Measurements from ENCODE around the gene MYL2.

MYL2 gene

DNA sequence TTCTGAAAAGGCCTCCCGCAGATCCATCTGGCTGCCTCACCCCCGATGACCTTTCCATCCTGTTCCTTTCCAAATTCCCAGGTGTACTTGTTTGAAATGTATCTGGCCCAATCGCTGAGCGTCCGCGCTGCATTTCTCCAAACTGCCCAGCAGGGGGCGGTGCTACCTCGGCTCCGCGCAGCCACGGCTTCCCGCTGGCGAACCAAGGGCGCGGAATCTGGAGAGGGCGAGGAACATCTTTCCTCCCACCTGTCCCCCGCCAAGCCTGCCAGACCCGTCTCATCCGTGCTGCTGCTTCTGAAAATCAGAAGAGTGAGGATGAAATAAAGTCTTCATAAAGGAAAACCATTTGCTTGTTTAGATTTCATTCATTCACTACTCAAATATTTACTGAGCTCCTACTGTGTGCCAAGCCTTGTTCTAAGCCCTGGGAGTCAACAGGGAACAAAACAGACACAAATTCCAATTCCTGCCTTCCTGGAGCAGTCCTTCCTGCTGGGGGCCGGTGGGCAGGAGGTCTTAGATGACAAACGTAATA lies 16.8 kb upstream of the MYL2 start:
- DNase-seq (ENCODE audit: low spot score in 2 of 2) (peak; percentile 25 to 47), ATAC-seq (replicated peaks; ENCODE audit: extremely low read depth, poor library complexity, severe bottlenecking) (no peak)
- Mint-ChIP-seq H3K4me1 (peaks cover 6% of the 10 kb centered on the region), H3K36me3 (ENCODE audit: insufficient read depth) (peaks cover 2% of the 10 kb centered on the region), H3K27ac (ENCODE audit: low read depth) (no peak overlapping the region), H3K4me3 (no peak overlapping the region), H3K9me3 (no peaks in the 10 kb centered on the region), H3K27me3 (peaks cover 39% of the 10 kb centered on the region)

DNA sequence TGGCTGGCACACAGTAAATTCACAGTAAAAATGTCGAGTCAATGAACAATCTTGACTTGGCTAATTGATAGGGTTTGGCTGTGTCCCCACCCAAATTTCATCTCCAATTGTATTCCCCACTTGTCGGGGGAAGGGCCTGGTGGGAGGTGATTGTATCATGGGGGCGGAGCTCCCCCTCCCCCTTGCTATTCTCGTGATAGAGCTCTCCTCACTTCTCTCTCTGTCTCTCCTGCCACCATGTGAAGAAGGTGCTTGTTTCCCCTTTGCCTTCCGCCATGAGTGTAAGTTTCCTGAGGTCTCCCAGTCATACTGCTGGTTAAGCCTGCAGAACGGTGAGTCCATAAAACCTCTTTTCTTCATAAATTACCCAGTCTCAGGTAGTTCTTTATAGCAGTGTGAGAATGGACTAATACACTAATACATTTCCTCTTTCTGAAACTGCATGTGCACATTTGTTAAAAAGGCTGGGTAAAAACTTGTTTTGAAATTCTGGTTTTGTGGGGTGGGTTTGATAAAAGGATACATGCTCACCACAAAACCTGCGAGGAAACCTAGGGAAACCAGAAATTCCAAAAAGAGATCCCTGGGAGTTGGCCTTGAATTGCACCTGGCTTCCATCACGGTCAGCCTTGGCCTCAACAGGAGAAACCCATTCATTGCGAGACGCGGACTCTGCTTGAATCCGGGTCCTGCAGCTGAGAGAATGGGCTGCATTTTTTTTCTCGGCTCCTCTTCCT lies 16.2 kb upstream of the MYL2 start:
- Mint-ChIP-seq H3K9me3 (no peaks in the 10 kb centered on the region), H3K27ac (ENCODE audit: low read depth) (no peak overlapping the region), H3K36me3 (ENCODE audit: insufficient read depth) (peaks cover 2% of the 10 kb centered on the region), H3K4me3 (no peak overlapping the region), H3K4me1 (peaks cover 6% of the 10 kb centered on the region), H3K27me3 (peaks cover 33% of the 10 kb centered on the region)
- ATAC-seq (replicated peaks; ENCODE audit: extremely low read depth, poor library complexity, severe bottlenecking) (no peak), DNase-seq (ENCODE audit: low spot score in 2 of 2) (no peak)

DNA sequence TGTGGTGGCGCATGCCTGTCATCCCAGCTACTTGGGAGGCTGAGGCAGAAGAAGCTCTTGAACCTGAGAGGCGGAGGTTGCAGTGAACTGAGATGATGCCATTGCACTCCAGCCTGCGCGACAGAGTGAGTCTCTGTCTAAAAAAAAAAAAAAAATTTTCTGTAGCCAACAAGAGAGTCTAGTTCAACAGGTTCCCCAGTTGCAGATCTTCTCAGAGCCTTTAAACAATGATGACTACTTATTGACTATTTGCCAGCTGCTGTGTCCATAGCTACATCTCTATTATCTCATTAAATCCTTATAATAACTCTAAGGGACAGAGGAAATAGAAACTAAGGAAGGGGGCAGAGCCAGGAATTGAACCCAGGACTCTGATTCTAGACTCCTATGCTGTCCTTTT lies 15.2 kb upstream of the MYL2 start:
- H3K27ac Mint-ChIP-seq (ENCODE audit: low read depth), result no peak overlapping the region
- ATAC-seq (replicated peaks; ENCODE audit: extremely low read depth, poor library complexity, severe bottlenecking), result no peak
- no peak for DNase-seq (ENCODE audit: low spot score in 2 of 2)

DNA sequence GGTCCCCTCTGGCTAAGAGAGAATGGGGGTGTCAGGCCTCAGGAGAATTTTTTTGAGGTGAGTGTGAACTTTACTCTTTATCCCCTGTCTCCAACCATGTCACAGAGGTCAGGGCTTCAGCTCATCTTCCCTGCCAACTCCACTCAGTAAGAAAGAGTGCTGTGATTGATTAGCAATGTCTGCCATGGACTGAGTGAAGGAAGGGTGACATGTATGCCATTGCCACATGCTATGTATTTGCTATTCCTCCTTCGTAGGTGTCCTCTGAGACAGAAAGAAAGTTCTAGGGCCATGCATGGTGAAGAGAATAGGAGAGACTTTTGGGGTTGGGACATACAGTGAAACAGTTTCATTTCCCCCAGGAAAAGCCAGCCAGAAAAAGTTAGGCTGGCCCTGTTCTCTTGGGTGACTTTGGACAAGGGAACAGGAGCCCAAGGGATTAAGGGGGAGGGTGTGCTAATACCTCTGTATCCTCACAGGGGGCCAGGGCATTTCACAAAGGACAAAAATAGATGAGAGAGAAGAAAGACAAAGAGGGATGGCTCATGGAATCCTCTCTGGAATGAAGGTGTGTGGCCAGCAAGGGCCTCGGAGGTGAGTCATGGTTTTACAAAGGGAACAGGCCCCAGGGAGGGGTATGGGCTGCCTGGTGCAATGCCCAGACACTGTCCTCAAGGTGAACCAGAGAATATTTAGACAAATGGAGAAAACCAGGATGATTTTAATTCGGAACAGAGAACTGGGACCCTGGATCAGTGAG lies 13.9 kb upstream of the MYL2 start:
- no peak overlapping the region for H3K27ac Mint-ChIP-seq (ENCODE audit: low read depth)
- H3K9me3 Mint-ChIP-seq, result no peaks in the 10 kb centered on the region
- peaks cover 2% of the 10 kb centered on the region for H3K36me3 Mint-ChIP-seq (ENCODE audit: insufficient read depth)
- H3K27me3 Mint-ChIP-seq, result peaks cover 33% of the 10 kb centered on the region
- ATAC-seq (replicated peaks; ENCODE audit: extremely low read depth, poor library complexity, severe bottlenecking) (no peak), DNase-seq (ENCODE audit: low spot score in 2 of 2) (no peak)
- H3K4me1 Mint-ChIP-seq, result peaks cover 6% of the 10 kb centered on the region
- H3K4me3 Mint-ChIP-seq, result no peak overlapping the region

More for the DNA sequence above, 15.2 kb upstream of the MYL2 start:
- H3K36me3 Mint-ChIP-seq (ENCODE audit: insufficient read depth), result peaks cover 2% of the 10 kb centered on the region
- H3K27me3 Mint-ChIP-seq, result peaks cover 33% of the 10 kb centered on the region
- H3K4me3 Mint-ChIP-seq, result no peak overlapping the region
- no peaks in the 10 kb centered on the region for H3K9me3 Mint-ChIP-seq
- H3K4me1 Mint-ChIP-seq, result peaks cover 6% of the 10 kb centered on the region

DNA sequence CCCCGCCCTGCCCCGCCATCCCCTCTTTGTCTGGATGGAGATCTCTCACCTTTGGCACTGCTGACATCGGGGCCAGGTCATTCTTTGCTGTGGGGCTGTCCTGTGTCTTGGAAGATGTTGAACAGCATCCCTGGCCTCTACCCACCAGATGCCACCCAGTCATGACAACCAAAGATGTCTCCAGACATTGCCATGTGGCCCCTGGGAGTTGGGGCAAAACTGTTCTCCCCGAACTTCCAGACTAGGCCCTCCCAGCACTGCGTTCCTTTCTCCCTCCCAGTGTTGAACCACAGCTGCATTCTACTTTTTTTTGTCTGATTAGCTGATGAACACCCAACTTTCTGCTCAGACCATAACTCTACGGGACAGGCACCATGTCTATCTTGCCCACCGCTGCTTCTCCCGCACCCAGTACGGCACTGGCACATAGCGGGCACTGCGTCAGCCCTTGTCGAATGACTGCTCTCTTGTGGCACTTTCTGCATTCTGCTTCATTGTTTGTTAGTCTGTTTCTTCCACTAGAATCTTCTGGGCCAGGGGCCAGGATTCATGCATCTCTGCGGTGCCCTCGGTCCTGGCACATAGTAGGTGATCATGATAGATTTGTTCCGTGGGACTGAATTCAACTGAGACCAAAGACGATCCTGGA lies 13.1 kb upstream of the MYL2 start:
- no peaks in the 10 kb centered on the region for H3K9me3 Mint-ChIP-seq
- H3K27me3 Mint-ChIP-seq, result peaks cover 33% of the 10 kb centered on the region
- DNase-seq (ENCODE audit: low spot score in 2 of 2) (no peak), ATAC-seq (replicated peaks; ENCODE audit: extremely low read depth, poor library complexity, severe bottlenecking) (no peak)
- H3K4me1 Mint-ChIP-seq, result peaks cover 6% of the 10 kb centered on the region
- no peak overlapping the region for H3K4me3 Mint-ChIP-seq
- H3K36me3 Mint-ChIP-seq (ENCODE audit: insufficient read depth), result peaks cover 2% of the 10 kb centered on the region
- H3K27ac Mint-ChIP-seq (ENCODE audit: low read depth), result no peak overlapping the region

DNA sequence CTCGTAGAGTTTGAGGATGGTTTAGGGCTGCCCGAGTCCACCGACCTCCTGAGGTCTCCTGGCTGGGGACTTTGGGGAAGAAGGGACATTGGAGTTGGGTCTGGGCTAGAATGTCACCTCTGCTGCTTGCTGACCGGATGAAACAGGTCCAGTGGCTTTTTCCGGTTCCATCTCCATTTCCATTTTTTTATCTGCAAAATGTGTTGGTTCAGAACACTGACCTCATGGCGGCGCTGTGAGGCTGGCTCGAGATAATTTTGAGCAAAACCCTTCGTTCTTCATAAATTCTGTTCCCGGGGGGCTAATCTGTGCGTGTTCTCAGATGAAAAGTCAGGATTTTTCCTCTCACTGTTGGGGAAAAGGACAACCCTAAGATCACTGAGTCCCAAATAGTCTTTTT lies 11.7 kb upstream of the MYL2 start:
- Mint-ChIP-seq H3K27me3 (peaks cover 25% of the 10 kb centered on the region), H3K27ac (ENCODE audit: low read depth) (no peak overlapping the region), H3K36me3 (ENCODE audit: insufficient read depth) (peaks cover 2% of the 10 kb centered on the region), H3K4me3 (no peak overlapping the region), H3K4me1 (peaks cover 1% of the 10 kb centered on the region), H3K9me3 (no peaks in the 10 kb centered on the region)
- DNase-seq (ENCODE audit: low spot score in 2 of 2) (no peak), ATAC-seq (replicated peaks; ENCODE audit: extremely low read depth, poor library complexity, severe bottlenecking) (no peak)

DNA sequence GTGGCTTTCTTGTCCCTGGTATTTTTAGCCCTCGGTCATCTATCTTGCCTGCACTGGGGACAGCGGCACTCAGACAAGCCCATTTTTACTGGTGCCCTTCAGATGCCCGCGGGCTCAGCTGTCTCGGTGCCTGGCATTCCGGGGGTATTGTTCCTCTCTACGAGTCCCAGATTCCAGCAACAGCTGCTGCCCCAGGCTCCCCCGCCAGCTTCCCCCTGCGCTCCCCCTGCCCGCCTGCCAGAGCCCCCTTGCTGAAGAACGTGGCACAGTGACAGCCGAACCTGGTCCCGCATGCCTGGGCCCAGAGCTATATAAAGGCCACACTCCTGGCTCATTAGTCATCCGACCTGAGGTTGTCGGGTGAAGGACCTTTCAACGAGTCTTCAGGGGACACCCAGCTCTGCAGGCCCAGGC lies 10.9 kb upstream of the MYL2 start:
- Mint-ChIP-seq H3K4me3 (no peak overlapping the region), H3K36me3 (ENCODE audit: insufficient read depth) (peaks cover 2% of the 10 kb centered on the region), H3K9me3 (no peaks in the 10 kb centered on the region), H3K27me3 (peaks cover 18% of the 10 kb centered on the region), H3K27ac (ENCODE audit: low read depth) (no peak overlapping the region), H3K4me1 (no peaks in the 10 kb centered on the region)
- DNase-seq (ENCODE audit: low spot score in 2 of 2) (no peak), ATAC-seq (replicated peaks; ENCODE audit: extremely low read depth, poor library complexity, severe bottlenecking) (no peak)

DNA sequence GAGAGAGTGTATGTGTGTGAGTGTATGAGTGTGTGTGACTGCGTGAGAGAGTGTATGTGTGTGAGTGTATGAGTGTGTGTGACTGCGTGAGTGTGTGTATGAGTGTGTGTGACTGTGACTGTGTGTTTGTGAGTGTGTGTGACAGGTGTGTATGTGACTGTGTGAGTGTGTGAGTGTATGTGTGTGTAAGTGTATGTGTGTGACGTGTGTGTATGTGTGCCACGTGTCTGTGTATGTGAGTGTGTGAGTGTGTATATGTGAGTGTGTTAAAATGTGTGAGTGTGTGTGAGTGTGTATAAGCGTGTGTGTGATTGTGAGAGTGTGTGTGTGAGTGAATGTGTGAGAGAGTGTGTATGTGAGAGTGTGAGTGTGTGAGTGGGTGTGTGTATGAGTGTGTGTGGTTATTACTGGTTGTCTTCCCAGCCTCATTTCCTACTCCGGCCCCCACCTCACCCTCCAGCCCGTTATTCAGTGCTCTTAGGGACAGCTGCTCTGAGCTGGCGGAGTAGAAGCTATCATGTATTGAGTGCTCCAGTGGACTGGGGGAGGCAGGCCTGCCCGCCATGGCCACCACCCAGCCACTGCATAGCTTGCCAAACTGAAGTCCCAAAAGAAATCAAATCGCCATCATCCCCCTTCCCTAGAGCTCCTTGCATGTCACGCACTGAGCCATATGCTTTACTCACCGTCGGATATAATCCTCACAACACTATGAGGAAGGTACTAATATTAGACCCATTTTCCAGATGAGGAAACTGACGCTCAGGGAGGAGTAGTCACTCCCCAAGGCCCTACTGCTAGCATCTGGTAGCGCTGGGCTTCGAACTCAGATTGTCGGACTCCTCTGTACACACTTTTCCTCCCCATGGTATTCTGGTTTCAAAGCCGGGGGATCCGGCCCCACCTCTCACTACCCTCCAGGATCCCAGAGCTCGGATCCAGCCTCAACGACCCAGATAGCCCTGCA lies 10.3 kb upstream of the MYL2 start:
- ATAC-seq (replicated peaks; ENCODE audit: extremely low read depth, poor library complexity, severe bottlenecking) (no peak), DNase-seq (ENCODE audit: low spot score in 2 of 2) (no peak)
- Mint-ChIP-seq H3K36me3 (ENCODE audit: insufficient read depth) (no peaks in the 10 kb centered on the region), H3K27me3 (peaks cover 11% of the 10 kb centered on the region), H3K27ac (ENCODE audit: low read depth) (no peak overlapping the region), H3K9me3 (no peaks in the 10 kb centered on the region), H3K4me1 (no peaks in the 10 kb centered on the region), H3K4me3 (no peak overlapping the region)

DNA sequence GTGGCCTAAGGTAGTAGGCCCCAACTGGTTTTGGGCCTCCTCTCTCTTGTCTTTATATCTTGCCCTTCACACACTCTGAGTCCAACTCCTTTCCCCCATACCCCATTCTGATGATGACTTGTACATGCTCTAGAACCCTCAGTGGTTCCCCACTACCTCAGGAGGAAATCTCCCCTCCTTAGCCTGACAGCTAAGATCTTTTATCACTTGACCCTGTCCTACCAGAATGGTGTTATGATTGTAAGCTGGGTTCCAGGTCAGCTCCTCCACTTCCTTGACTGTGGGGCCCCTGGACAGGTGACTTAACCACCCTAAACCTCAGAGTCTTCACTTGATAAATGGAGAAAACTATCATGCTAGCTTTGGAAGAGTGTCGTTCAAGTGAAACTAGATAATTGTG lies 9.4 kb upstream of the MYL2 start:
- H3K9me3 Mint-ChIP-seq, result no peaks in the 10 kb centered on the region
- no peak overlapping the region for H3K4me3 Mint-ChIP-seq
- H3K4me1 Mint-ChIP-seq, result no peaks in the 10 kb centered on the region
- DNase-seq (ENCODE audit: low spot score in 2 of 2) (no peak), ATAC-seq (replicated peaks; ENCODE audit: extremely low read depth, poor library complexity, severe bottlenecking) (no peak)
- peaks cover 15% of the 10 kb centered on the region for H3K27me3 Mint-ChIP-seq
- H3K36me3 Mint-ChIP-seq (ENCODE audit: insufficient read depth), result peaks cover 2% of the 10 kb centered on the region
- no peak overlapping the region for H3K27ac Mint-ChIP-seq (ENCODE audit: low read depth)

DNA sequence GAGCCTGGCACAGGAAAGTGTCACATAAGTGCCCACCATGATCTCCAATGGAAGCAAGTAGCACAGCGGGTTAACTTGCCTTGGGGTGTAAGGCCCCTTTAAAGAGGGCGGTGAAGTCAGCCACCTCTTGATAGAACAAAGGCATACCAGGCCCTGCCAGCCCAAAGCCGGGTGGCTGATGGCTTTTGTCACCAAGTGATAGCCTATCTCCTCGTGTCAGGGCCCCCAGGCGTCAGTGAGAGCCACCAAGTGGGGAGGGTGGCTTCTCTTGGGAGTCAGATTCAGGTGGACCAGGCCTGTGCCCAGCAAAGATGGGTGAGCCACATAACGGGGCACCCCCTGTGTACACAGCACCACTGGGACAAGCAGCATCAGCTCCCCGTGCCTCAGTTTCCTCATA lies 8.3 kb upstream of the MYL2 start:
- no peaks in the 10 kb centered on the region for H3K9me3 Mint-ChIP-seq
- no peaks in the 10 kb centered on the region for H3K4me1 Mint-ChIP-seq
- peaks cover 12% of the 10 kb centered on the region for H3K27me3 Mint-ChIP-seq
- H3K36me3 Mint-ChIP-seq (ENCODE audit: insufficient read depth), result peaks cover 2% of the 10 kb centered on the region
- no peak overlapping the region for H3K4me3 Mint-ChIP-seq
- no peak overlapping the region for H3K27ac Mint-ChIP-seq (ENCODE audit: low read depth)
- ATAC-seq (replicated peaks; ENCODE audit: extremely low read depth, poor library complexity, severe bottlenecking), result no peak
- no peak for DNase-seq (ENCODE audit: low spot score in 2 of 2)

DNA sequence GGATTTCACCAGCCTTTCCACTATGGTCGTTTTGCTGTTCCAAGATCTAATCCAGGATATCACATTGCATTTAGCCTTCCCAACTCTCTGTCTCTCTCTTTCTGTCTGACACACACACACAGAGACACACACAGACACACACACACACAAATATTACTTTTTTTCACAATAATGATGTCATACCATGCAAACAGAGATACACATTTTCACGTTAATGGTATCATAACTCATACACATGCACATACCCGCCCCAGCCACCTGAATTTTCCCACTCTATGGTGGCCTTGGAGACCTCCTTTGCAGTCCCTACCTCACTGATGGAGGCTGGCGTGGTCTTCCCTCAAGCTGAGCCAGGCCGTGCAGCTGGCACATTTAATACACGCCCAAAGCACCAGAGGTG lies 7.2 kb upstream of the MYL2 start:
- Mint-ChIP-seq H3K36me3 (ENCODE audit: insufficient read depth) (peaks cover 2% of the 10 kb centered on the region), H3K9me3 (no peaks in the 10 kb centered on the region)

More for the DNA sequence above, 7.2 kb upstream of the MYL2 start:
- DNase-seq (ENCODE audit: low spot score in 2 of 2) (no peak), ATAC-seq (replicated peaks; ENCODE audit: extremely low read depth, poor library complexity, severe bottlenecking) (no peak)
- no peak overlapping the region for H3K4me3 Mint-ChIP-seq
- H3K27me3 Mint-ChIP-seq, result peaks cover 21% of the 10 kb centered on the region
- no peaks in the 10 kb centered on the region for H3K4me1 Mint-ChIP-seq
- no peak overlapping the region for H3K27ac Mint-ChIP-seq (ENCODE audit: low read depth)

All from central memory CD8-positive, alpha-beta T cell (primary cell).